NCI-H345 treated with DMSO at 0.1 percent for 48 hours (cell line): ENCODE results near the gene RSL1D1.
"Not testable (repeated sequence)": the region's sequence is repeated elsewhere in the genome, so short reads cannot be mapped to it uniquely, and the experiment has no call there.

ENCODE experiments used
- DNase-seq: peaks from one replicate; lab custom pipeline; 2025; ENCODE audit not compliant: unreplicated experiment; lab: John Stamatoyannopoulos, UW

The RSL1D1 gene

GRCh38 chr16:11799509-11800381 lies 51.6 kb downstream of the RSL1D1 start:
- DNase-seq = no peak

GRCh38 chr16:11799017-11799381 lies 52.3 kb downstream of the RSL1D1 start:
- no peak for DNase-seq

GRCh38 chr16:11797957-11798299 lies 53.4 kb downstream of the RSL1D1 start:
- DNase-seq = no peak

GRCh38 chr16:11797166-11797956 lies 54.0 kb downstream of the RSL1D1 start, which contains the start of gene ZC3H7A:
Gene ZC3H7A, minus strand, starts transcription at chr16:11797258. Its CDS starts 14,904 bp downstream, at chr16:11782354.
- peak; percentile 93 for DNase-seq

GRCh38 chr16:11796227-11797165 lies 54.8 kb downstream of the RSL1D1 start:
- DNase-seq = no peak

- no peak for DNase-seq
Measured at GRCh38 chr16:11795887-11796226, 55.5 kb downstream of the RSL1D1 start.

GRCh38 chr16:11794996-11795886 lies 56.1 kb downstream of the RSL1D1 start:
- no peak for DNase-seq

- no peak for DNase-seq
Measured at GRCh38 chr16:11794447-11794846, 56.9 kb downstream of the RSL1D1 start.

GRCh38 chr16:11793840-11794239 lies 57.5 kb downstream of the RSL1D1 start:
- DNase-seq = no peak

- peak; percentile 97 for DNase-seq
Measured at GRCh38 chr16:11792410-11793241, 58.7 kb downstream of the RSL1D1 start.

- DNase-seq = peak; percentile 74
Measured at GRCh38 chr16:11791144-11791828, 60.1 kb downstream of the RSL1D1 start.

- DNase-seq = no peak
Measured at GRCh38 chr16:11788914-11789313, 62.4 kb downstream of the RSL1D1 start.

- not testable (repeated sequence) for DNase-seq
Measured at GRCh38 chr16:11784980-11785599, 66.3 kb downstream of the RSL1D1 start.

- DNase-seq = not testable (repeated sequence)
Measured at GRCh38 chr16:11784381-11784780, 67.0 kb downstream of the RSL1D1 start.

GRCh38 chr16:11784038-11784369 lies 67.3 kb downstream of the RSL1D1 start:
- DNase-seq = no peak
